ENCODE results near the gene ZDHHC1. TPM values are rescaled to one million over a fixed set of nuclear protein-coding genes. Genes with fewer than 3 reads are reported as not detected.

Gene ZDHHC1
- total RNA-seq, 4 donors from 2014 or later: 11.6 to 27.5 (median 20.8) TPM

GRCh38 chr16:67393111-67393787 lies 23.0 kb downstream of the ZDHHC1 start, which contains the start of gene TPPP3:
Gene TPPP3, minus strand, starts transcription at chr16:67393498. Its CDS starts 2,387 bp downstream, at chr16:67391111.
- WGBS: no CpG with 5 or more reads among the region's 56 CpGs
- TF ChIP-seq, protein P1, sequence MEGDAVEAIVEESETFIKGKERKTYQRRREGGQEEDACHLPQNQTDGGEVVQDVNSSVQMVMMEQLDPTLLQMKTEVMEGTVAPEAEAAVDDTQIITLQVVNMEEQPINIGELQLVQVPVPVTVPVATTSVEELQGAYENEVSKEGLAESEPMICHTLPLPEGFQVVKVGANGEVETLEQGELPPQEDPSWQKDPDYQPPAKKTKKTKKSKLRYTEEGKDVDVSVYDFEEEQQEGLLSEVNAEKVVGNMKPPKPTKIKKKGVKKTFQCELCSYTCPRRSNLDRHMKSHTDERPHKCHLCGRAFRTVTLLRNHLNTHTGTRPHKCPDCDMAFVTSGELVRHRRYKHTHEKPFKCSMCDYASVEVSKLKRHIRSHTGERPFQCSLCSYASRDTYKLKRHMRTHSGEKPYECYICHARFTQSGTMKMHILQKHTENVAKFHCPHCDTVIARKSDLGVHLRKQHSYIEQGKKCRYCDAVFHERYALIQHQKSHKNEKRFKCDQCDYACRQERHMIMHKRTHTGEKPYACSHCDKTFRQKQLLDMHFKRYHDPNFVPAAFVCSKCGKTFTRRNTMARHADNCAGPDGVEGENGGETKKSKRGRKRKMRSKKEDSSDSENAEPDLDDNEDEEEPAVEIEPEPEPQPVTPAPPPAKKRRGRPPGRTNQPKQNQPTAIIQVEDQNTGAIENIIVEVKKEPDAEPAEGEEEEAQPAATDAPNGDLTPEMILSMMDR (IDR thresholded peaks at IDR 0.05): peak; percentile 60 to 95 (median 66)
- TF ChIP-seq POLR2AphosphoS5 (IDR thresholded peaks at IDR 0.05) (peak; percentile 76 to 91), POLR2A (IDR thresholded peaks at IDR 0.05; ENCODE audit: low read depth) (no peak)
- H3K27ac ChIP-seq (replicated peaks in 1 of 4): peak within 1 kb of the TSS; percentile 80 to 88 (median 81)
- H3K36me3 ChIP-seq: peaks cover 0 to 18% (median 0%) of the 10 kb centered on the region in 4 donors
- peak within 1 kb of the TSS; percentile 62 to 74 (median 64) for H3K4me3 ChIP-seq
- intact Hi-C loops (cut with DNase I): no loop called here
- DNase-seq (ENCODE audit: extremely low spot score): no peak
- no peaks in the 10 kb centered on the region for H3K27me3 ChIP-seq
- no peaks in the 10 kb centered on the region for H3K9me3 ChIP-seq
- peaks cover 63 to 91% (median 87%) of the 10 kb centered on the region in 4 donors for H3K4me1 ChIP-seq

GRCh38 chr16:67392301-67393059 lies 23.8 kb downstream of the ZDHHC1 start:
- Histone ChIP-seq H3K36me3 (peaks cover 0 to 20% (median 0%) of the 10 kb centered on the region in 4 donors), H3K27me3 (no peaks in the 10 kb centered on the region), H3K27ac (replicated peaks in 1 of 4) (peak overlapping the region; percentile 80 to 88 (median 81)), H3K9me3 (no peaks in the 10 kb centered on the region), H3K4me3 (peak overlapping the region; percentile 62 to 74 (median 64)), H3K4me1 (peaks cover 57 to 83% (median 80%) of the 10 kb centered on the region in 4 donors)
- no peak for DNase-seq (ENCODE audit: extremely low spot score)
- TF ChIP-seq EP300 (IDR thresholded peaks at IDR 0.05) (no peak), POLR2A (IDR thresholded peaks at IDR 0.05; ENCODE audit: low read depth) (no peak)
- 28% methylated on average over 18 of the region's 18 CpGs for WGBS
- intact Hi-C loops (cut with DNase I): no loop called here

GRCh38 chr16:67391424-67392300 lies 24.6 kb downstream of the ZDHHC1 start:
- Histone ChIP-seq H3K27me3 (no peaks in the 10 kb centered on the region), H3K4me1 (peaks cover 49 to 75% (median 72%) of the 10 kb centered on the region in 4 donors), H3K36me3 (peaks cover 0 to 24% (median 0%) of the 10 kb centered on the region in 4 donors), H3K9me3 (no peaks in the 10 kb centered on the region), H3K4me3 (peak overlapping the region; percentile 62 to 74 (median 64)), H3K27ac (replicated peaks in 1 of 4) (peak overlapping the region; percentile 80 to 88 (median 81))
- 38% methylated on average over 10 of the region's 15 CpGs for WGBS
- DNase-seq (ENCODE audit: extremely low spot score): no peak
- no peak for TF ChIP-seq POLR2A (IDR thresholded peaks at IDR 0.05; ENCODE audit: low read depth)
- no peak for TF ChIP-seq POLR2AphosphoS5 (IDR thresholded peaks at IDR 0.05)
- TF ChIP-seq, protein P1 (IDR thresholded peaks at IDR 0.05): no peak
- TF ChIP-seq EP300 (IDR thresholded peaks at IDR 0.05): no peak
- intact Hi-C loops (cut with DNase I): no loop called here

GRCh38 chr16:67390816-67391423 lies 25.4 kb downstream of the ZDHHC1 start:
- peaks cover 41 to 68% (median 65%) of the 10 kb centered on the region in 4 donors for H3K4me1 ChIP-seq
- peak overlapping the region; percentile 80 to 88 (median 81) for H3K27ac ChIP-seq (replicated peaks in 1 of 4)
- intact Hi-C loops (cut with DNase I): no loop called here
- peak overlapping the region in 3 of 4 donors; percentile 62 to 74 (median 67) for H3K4me3 ChIP-seq
- DNase-seq (ENCODE audit: extremely low spot score): no peak
- no peaks in the 10 kb centered on the region for H3K9me3 ChIP-seq
- H3K36me3 ChIP-seq: peaks cover 0 to 24% (median 0%) of the 10 kb centered on the region in 4 donors
- no peaks in the 10 kb centered on the region for H3K27me3 ChIP-seq
- 96% methylated on average over 8 of the region's 11 CpGs for WGBS
- TF ChIP-seq EP300 (IDR thresholded peaks at IDR 0.05) (no peak), POLR2AphosphoS5 (IDR thresholded peaks at IDR 0.05) (no peak), POLR2A (IDR thresholded peaks at IDR 0.05; ENCODE audit: low read depth) (no peak)
- TF ChIP-seq, protein P1 (IDR thresholded peaks at IDR 0.05): no peak
